AG04450 (cell line): ENCODE results near the gene AFP. TPM values are rescaled to one million over a fixed set of nuclear protein-coding genes. Genes with fewer than 3 reads are reported as not detected.

Experiments
- CTCF ChIA-PET: fragments of 300-600, 350-600 bp; formaldehyde crosslinking; extraction: SDS; loops from one replicate; lab custom pipeline; 2022; ENCODE audit warnings: antibody characterized with exemption, inconsistent platforms; lab: Charles Lee
- POLR2A ChIA-PET: fragments of 350-600 bp; formaldehyde crosslinking; extraction: SDS; loops from one replicate; lab custom pipeline; 2021; ENCODE audit warnings: antibody characterized with exemption, inconsistent platforms; lab: Yijun Ruan, JAX
- DNase-seq: peaks from one replicate; pipeline ENCODE4 v3.0.0-alpha.2; 2011; ENCODE audit warnings: low read depth, low spot score
- H3K27ac ChIP-seq: one replicate; pipeline ENCODE4 v1.5.1; 2012; ENCODE audit warnings: low read depth, low read length, control low read depth
- H3K27me3 ChIP-seq: one replicate; pipeline ENCODE4 v1.6.0; 2012; ENCODE audit warnings: low read length; ENCODE audit not compliant: control insufficient read depth, insufficient read depth
- H3K4me3 ChIP-seq: 2 replicates; pipeline ENCODE4 v1.5.1; 2011; ENCODE audit warnings: mild to moderate bottlenecking, low read depth, low read length, control low read depth
- H3K9me3 ChIP-seq: 2 replicates; pipeline ENCODE4 v1.5.1; 2012; ENCODE audit warnings: low read length; ENCODE audit not compliant: control insufficient read depth, insufficient read depth
- polyA plus RNA-seq: library from polyadenylated mRNA; depleted of rRNA; stranded (reverse); fragments of >200 nt; gene quantifications from 2 replicates; pipeline ENCODE4 v1.2.3, GENCODE V29; 2011
- TF ChIP-seq, protein P1 (sequence below): IDR thresholded peaks from 2 replicates; pipeline ENCODE4 v1.5.1; 2011; ENCODE audit warnings: low read depth, low read length, control low read depth, inconsistent platforms

The AFP gene
- polyA plus RNA-seq, 1 experiment, result 1.1 TPM

DNA sequence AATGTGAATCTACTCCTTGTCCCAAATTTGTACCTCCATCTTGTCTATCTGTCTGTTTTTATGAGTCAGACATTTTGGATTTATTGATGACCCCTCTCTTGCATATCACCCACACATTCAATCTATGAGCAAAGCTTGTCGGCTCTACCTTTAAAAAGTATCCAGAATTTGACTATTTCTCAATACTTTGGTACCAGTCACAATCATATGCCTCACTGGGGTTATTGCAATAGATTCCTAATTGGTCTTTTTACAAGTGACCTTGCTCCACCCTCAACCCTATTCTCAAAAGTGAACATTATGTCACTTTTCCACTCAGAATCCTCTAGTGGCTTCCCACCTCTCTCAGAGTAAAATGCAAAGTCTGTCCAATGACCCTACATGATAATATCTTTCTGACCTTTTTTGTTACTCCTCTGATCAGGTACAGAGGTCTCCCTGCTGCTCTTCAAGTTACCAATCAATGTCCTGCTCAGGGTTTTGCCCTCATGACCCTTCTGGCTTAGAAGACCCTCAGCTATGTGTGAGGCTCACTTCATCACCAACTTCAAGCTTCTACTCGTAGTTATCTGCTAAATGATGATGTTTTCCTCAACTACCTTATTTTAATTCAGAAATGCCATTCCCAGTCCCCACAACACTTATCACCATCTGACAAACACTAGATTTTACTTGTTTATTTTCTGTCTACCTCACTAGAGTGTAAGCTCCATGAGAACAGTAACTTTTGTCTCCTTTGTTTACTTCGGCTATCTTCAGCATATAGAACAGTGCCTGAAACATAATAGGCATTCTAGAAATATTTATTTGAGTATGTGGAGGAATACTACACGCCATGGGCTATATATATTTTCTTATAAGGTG lies 22.4 kb downstream of the AFP start:
- H3K27ac ChIP-seq, result no peak overlapping the region
- CTCF ChIA-PET, result interaction anchor here (1.0 to 1.6 kb wide), 2 partner anchors 11 to 13 kb away, joined by 3 read pairs; no protein-coding TSS in a partner anchor
- no peaks in the 10 kb centered on the region for H3K9me3 ChIP-seq
- H3K4me3 ChIP-seq, result no peak overlapping the region
- TF ChIP-seq, protein P1, sequence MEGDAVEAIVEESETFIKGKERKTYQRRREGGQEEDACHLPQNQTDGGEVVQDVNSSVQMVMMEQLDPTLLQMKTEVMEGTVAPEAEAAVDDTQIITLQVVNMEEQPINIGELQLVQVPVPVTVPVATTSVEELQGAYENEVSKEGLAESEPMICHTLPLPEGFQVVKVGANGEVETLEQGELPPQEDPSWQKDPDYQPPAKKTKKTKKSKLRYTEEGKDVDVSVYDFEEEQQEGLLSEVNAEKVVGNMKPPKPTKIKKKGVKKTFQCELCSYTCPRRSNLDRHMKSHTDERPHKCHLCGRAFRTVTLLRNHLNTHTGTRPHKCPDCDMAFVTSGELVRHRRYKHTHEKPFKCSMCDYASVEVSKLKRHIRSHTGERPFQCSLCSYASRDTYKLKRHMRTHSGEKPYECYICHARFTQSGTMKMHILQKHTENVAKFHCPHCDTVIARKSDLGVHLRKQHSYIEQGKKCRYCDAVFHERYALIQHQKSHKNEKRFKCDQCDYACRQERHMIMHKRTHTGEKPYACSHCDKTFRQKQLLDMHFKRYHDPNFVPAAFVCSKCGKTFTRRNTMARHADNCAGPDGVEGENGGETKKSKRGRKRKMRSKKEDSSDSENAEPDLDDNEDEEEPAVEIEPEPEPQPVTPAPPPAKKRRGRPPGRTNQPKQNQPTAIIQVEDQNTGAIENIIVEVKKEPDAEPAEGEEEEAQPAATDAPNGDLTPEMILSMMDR, result no peak
- POLR2A ChIA-PET, result no interaction called here
- H3K27me3 ChIP-seq, result no peaks in the 10 kb centered on the region
- DNase-seq, result no peak

- H3K27ac ChIP-seq, result no peak overlapping the region
- ChIA-PET POLR2A (no interaction called here), CTCF (interaction anchor here (1.0 to 1.6 kb wide), 2 partner anchors 12 to 13 kb away, joined by 3 read pairs; no protein-coding TSS in a partner anchor)
- TF ChIP-seq, protein P1, result no peak
- no peaks in the 10 kb centered on the region for H3K27me3 ChIP-seq
- H3K9me3 ChIP-seq, result no peaks in the 10 kb centered on the region
- DNase-seq, result no peak
- H3K4me3 ChIP-seq, result no peak overlapping the region
Observed at GRCh38 chr4:73459048-73459421, 23.0 kb downstream of the AFP start.

DNA sequence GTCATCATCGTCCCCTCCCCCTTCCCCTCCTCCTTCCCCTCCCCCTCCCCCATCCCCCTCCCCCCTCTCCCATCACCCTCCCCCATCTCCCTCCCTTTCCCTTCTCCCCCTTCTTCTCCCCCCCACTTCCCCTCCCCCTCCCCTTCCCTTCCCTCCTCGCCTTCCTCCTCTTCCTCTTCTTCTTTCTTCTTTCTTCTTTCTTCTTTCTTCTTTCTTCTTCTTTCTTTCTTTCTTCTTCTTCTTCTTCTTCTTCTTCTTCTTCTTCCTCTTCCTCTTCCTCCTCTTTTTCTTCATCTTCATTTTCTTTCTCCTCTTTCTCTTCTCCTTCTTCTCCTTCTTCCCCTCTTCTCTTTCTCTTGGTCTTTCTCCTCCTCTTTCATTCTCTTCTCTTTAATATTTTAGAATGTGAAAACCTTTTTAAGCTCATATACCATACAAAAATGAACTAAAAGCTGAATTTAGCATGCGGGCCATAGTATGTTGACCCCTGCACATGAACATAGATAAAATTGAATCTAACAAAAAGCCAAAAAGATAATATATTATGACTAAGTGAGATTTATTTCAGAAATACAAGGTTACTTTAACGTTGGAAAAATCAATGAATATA lies 25.0 kb downstream of the AFP start:
- H3K4me3 ChIP-seq, result no peak overlapping the region
- no peaks in the 10 kb centered on the region for H3K9me3 ChIP-seq
- TF ChIP-seq, protein P1, result no peak
- ChIA-PET POLR2A (no interaction called here), CTCF (no interaction called here)
- H3K27ac ChIP-seq, result no peak overlapping the region
- no peak for DNase-seq
- no peaks in the 10 kb centered on the region for H3K27me3 ChIP-seq

GRCh38 chr4:73468170-73468569 lies 32.1 kb downstream of the AFP start:
- POLR2A ChIA-PET, result no interaction called here
- Histone ChIP-seq H3K27me3 (peaks cover 2% of the 10 kb centered on the region), H3K4me3 (no peak overlapping the region), H3K9me3 (no peaks in the 10 kb centered on the region), H3K27ac (no peak overlapping the region)
- DNase-seq, result no peak
- TF ChIP-seq, protein P1, result no peak
- CTCF ChIA-PET, result interaction anchor here (0.6 to 1.1 kb wide), 2 partner anchors 22 to 106 kb away, joined by 3 read pairs; no protein-coding TSS in a partner anchor

GRCh38 chr4:73470728-73471127 lies 34.7 kb downstream of the AFP start:
- no peak overlapping the region for H3K27ac ChIP-seq
- no peaks in the 10 kb centered on the region for H3K9me3 ChIP-seq
- peaks cover 2% of the 10 kb centered on the region for H3K27me3 ChIP-seq
- CTCF ChIA-PET, result no interaction called here
- TF ChIP-seq, protein P1, result no peak
- no peak overlapping the region for H3K4me3 ChIP-seq
- POLR2A ChIA-PET, result no interaction called here
- DNase-seq, result no peak
